CD4-positive, alpha-beta T cell treated with Interleukin-10 for 1 hour (primary cell): Measurements from ENCODE around the gene EXOSC2.
"Not testable (repeated sequence)": the region's sequence is repeated elsewhere in the genome, so short reads cannot be mapped to it uniquely, and the experiment has no call there.

ENCODE experiments used
- DNase-seq: peaks from one replicate; pipeline ENCODE4 v3.0.0-alpha.2; 2020

EXOSC2 gene

GRCh38 chr9:130668659-130669058 is 24.9 kb upstream of the EXOSC2 start:
- DNase-seq: no peak

GRCh38 chr9:130669965-130670364 is 23.6 kb upstream of the EXOSC2 start:
- no peak for DNase-seq

GRCh38 chr9:130670644-130671043 is 22.9 kb upstream of the EXOSC2 start:
- no peak for DNase-seq

GRCh38 chr9:130672466-130672865 is 21.1 kb upstream of the EXOSC2 start:
- no peak for DNase-seq

- no peak for DNase-seq
Observed at GRCh38 chr9:130672933-130673615, 20.5 kb upstream of the EXOSC2 start.

- DNase-seq: no peak
Observed at GRCh38 chr9:130675396-130675795, 18.2 kb upstream of the EXOSC2 start.

- DNase-seq: no peak
Observed at GRCh38 chr9:130677252-130677651, 16.3 kb upstream of the EXOSC2 start.

GRCh38 chr9:130680836-130681768 is 12.5 kb upstream of the EXOSC2 start:
- peak; percentile 61 for DNase-seq

GRCh38 chr9:130681769-130682420 is 11.7 kb upstream of the EXOSC2 start:
- DNase-seq: no peak

- DNase-seq: peak; percentile 61
Observed at GRCh38 chr9:130682421-130683121, 11.0 kb upstream of the EXOSC2 start.

- no peak for DNase-seq
Observed at GRCh38 chr9:130685104-130685503, 8.5 kb upstream of the EXOSC2 start.

GRCh38 chr9:130685945-130686344 is 7.6 kb upstream of the EXOSC2 start:
- DNase-seq: not testable (repeated sequence)

GRCh38 chr9:130687615-130688014 is 6.0 kb upstream of the EXOSC2 start:
- DNase-seq: no peak

- peak; percentile 41 for DNase-seq
Observed at GRCh38 chr9:130688072-130688471, 5.5 kb upstream of the EXOSC2 start.

- no peak for DNase-seq
Observed at GRCh38 chr9:130689572-130689936, 4.0 kb upstream of the EXOSC2 start.

- no peak for DNase-seq
Observed at GRCh38 chr9:130689937-130690700, 3.5 kb upstream of the EXOSC2 start.

GRCh38 chr9:130692321-130692720 is 1.3 kb upstream of the EXOSC2 start:
- no peak for DNase-seq

GRCh38 chr9:130693101-130693425 is 517 bp upstream of the EXOSC2 start:
- no peak for DNase-seq

- DNase-seq: peak; percentile 15
Observed at GRCh38 chr9:130694205-130694604, 625 bp downstream of the EXOSC2 start.

GRCh38 chr9:130696139-130696650 is 2.6 kb downstream of the EXOSC2 start:
- no peak for DNase-seq

- no peak for DNase-seq
Observed at GRCh38 chr9:130696996-130697395, 3.4 kb downstream of the EXOSC2 start.

GRCh38 chr9:130698514-130698913 is 4.9 kb downstream of the EXOSC2 start:
- no peak for DNase-seq
